H1 (cell line): Measurements from ENCODE around the gene SPIRE2. TPM values are rescaled to one million over a fixed set of nuclear protein-coding genes. Genes with fewer than 3 reads are reported as not detected.

Experiments
- CTCF ChIA-PET: fragments of 300-600 bp; sonication (Branson Sonifier 250); formaldehyde crosslinking; loops from one replicate; lab custom pipeline; 2021; ENCODE audit not compliant: partially characterized antibody; lab: Charles Lee
- POLR2A ChIA-PET: fragments of 300-600 bp; sonication (Branson Sonifier 250); formaldehyde crosslinking; loops from one replicate; lab custom pipeline; 2021; ENCODE audit warnings: inconsistent platforms; ENCODE audit not compliant: partially characterized antibody; lab: Charles Lee
- DNase-seq, 2 experiments: peaks; one replicate each; pipeline versions ENCODE4 v3.0.0 to v3.0.0-alpha.2; 2010 to 2022; ENCODE audit warnings: low spot score in 2 of 2, low read depth in 1 of 2, mixed read lengths in 1 of 2
- FAIRE-seq: peaks from 2 replicates; lab custom pipeline; 2011; peaks lifted over from hg19 to GRCh38; lab: Jason Lieb, UNC
- H2AFZ ChIP-seq: 2 replicates; pipeline ENCODE4 v1.8.1; 2012; ENCODE audit warnings: low read length, inconsistent platforms
- H2AK5ac ChIP-seq: 2 replicates; pipeline ENCODE4 v1.6.1; 2013; ENCODE audit warnings: low read depth, low read length
- H2BK120ac ChIP-seq: replicated peaks from 2 replicates; pipeline ENCODE3; 2013; ENCODE audit warnings: low read depth, low read length, inconsistent platforms
- H2BK12ac ChIP-seq: 2 replicates; pipeline ENCODE4 v1.6.1; 2013; ENCODE audit warnings: low read depth, low read length
- H2BK15ac ChIP-seq: 2 replicates; pipeline ENCODE4 v1.6.1; 2013; ENCODE audit warnings: low read length
- H2BK20ac ChIP-seq: 2 replicates; pipeline ENCODE4 v1.6.1; 2013; ENCODE audit warnings: low read length
- H2BK5ac ChIP-seq: 2 replicates; pipeline ENCODE4 v1.6.1; 2013; ENCODE audit warnings: low read depth, low read length
- H3K14ac ChIP-seq: 2 replicates; pipeline ENCODE4 v1.6.1; 2013; ENCODE audit warnings: inconsistent platforms; ENCODE audit not compliant: insufficient read length
- H3K18ac ChIP-seq: 2 replicates; pipeline ENCODE4 v1.6.1; 2013; ENCODE audit warnings: low read length; ENCODE audit errors: extremely low read depth
- H3K23ac ChIP-seq: 2 replicates; pipeline ENCODE4 v1.6.1; 2013; ENCODE audit warnings: inconsistent platforms; ENCODE audit not compliant: insufficient read length
- H3K23me2 ChIP-seq: 2 replicates; pipeline ENCODE4 v1.6.1; 2013; ENCODE audit warnings: low read depth, low read length
- H3K27ac ChIP-seq: 2 replicates; pipeline ENCODE4 v1.6.1; 2011; ENCODE audit warnings: low read depth, low read length, inconsistent platforms
- H3K27me3 ChIP-seq, 4 experiments: replicated peaks in 1 of 4; 1 replicate in 1 of 4; 2 replicates in 3 of 4; pipeline versions ENCODE4 v1.6.1 to v1.8.1; 2011 to 2013; ENCODE audit warnings: low read length in 3 of 4, mild to moderate bottlenecking in 3 of 4, inconsistent platforms in 2 of 4, mixed read lengths in 2 of 4, moderate library complexity in 1 of 4; ENCODE audit not compliant: control insufficient read depth in 3 of 4, insufficient read depth in 3 of 4; ENCODE audit errors: extremely low read depth in 1 of 4
- H3K36me3 ChIP-seq, 4 experiments: 2 replicates each; pipeline versions ENCODE4 v1.6.1 to v1.8.1; 2011 to 2013; ENCODE audit warnings: mild to moderate bottlenecking in 4 of 4, low read length in 3 of 4, moderate library complexity in 2 of 4, control low read depth in 1 of 4, inconsistent platforms in 1 of 4; ENCODE audit not compliant: insufficient read depth in 4 of 4, control insufficient read depth in 2 of 4
- H3K4ac ChIP-seq: replicated peaks from 2 replicates; pipeline ENCODE3; 2013; ENCODE audit warnings: low read length, low read depth, mixed read lengths, inconsistent platforms; ENCODE audit not compliant: insufficient read length
- H3K4me1 ChIP-seq, 4 experiments: replicated peaks in 1 of 4; 1 replicate in 1 of 4; 2 replicates in 3 of 4; pipeline versions ENCODE4 v1.6.1 to v1.8.1; 2011 to 2013; ENCODE audit warnings: low read length in 3 of 4, inconsistent platforms in 2 of 4, mixed read lengths in 1 of 4; ENCODE audit not compliant: insufficient read depth in 4 of 4, control insufficient read depth in 3 of 4
- H3K4me2 ChIP-seq, 2 experiments: 2 replicates each; pipeline versions ENCODE4 v1.6.1 to v1.8.1; 2011 to 2013; ENCODE audit warnings: low read depth in 2 of 2, low read length in 2 of 2, control low read depth in 1 of 2, inconsistent platforms in 1 of 2, mild to moderate bottlenecking in 1 of 2; ENCODE audit not compliant: insufficient read depth in 1 of 2
- H3K4me3 ChIP-seq, 4 experiments: fragments of 200-600, 300-600 bp in 1 of 4; sonication (generic), shearing (Covaris generic), sonication (Bioruptor Twin) in 1 of 4; 2 replicates each; pipeline versions ENCODE4 v1.5.1 to v1.8.1; 2011 to 2016; ENCODE audit warnings: low read length in 4 of 4, low read depth in 3 of 4, control low read depth in 2 of 4, inconsistent platforms in 2 of 4, mild to moderate bottlenecking in 2 of 4, mixed read lengths in 1 of 4, moderate library complexity in 1 of 4; ENCODE audit not compliant: insufficient read depth in 2 of 4; ENCODE audit errors: extremely low read depth in 1 of 4
- H3K56ac ChIP-seq: replicated peaks from 2 replicates; pipeline ENCODE3; 2013; ENCODE audit warnings: low read depth, mild to moderate bottlenecking, mixed read lengths, low read length, inconsistent platforms; ENCODE audit not compliant: insufficient read length
- H3K79me1 ChIP-seq: 2 replicates; pipeline ENCODE4 v1.6.1; 2013; ENCODE audit warnings: low read depth, low read length, control low read depth
- H3K79me2 ChIP-seq, 2 experiments: 2 replicates each; pipeline versions ENCODE4 v1.6.1 to v1.8.1; 2012 to 2013; ENCODE audit warnings: low read length in 2 of 2, mild to moderate bottlenecking in 2 of 2, inconsistent platforms in 1 of 2; ENCODE audit not compliant: insufficient read depth in 2 of 2, control insufficient read depth in 1 of 2
- H3K9ac ChIP-seq, 4 experiments: replicated peaks in 1 of 4; 1 replicate in 1 of 4; 2 replicates in 3 of 4; pipeline versions ENCODE4 v1.6.1 to v1.8.1; 2011 to 2013; ENCODE audit warnings: low read depth in 3 of 4, low read length in 3 of 4, control low read depth in 2 of 4, mild to moderate bottlenecking in 2 of 4, moderate library complexity in 2 of 4, inconsistent platforms in 1 of 4; ENCODE audit errors: extremely low read depth in 1 of 4
- H3K9me3 ChIP-seq, 2 experiments: 2 replicates each; pipeline versions ENCODE4 v1.6.1 to v1.8.1; 2012 to 2013; ENCODE audit warnings: mild to moderate bottlenecking in 2 of 2, moderate library complexity in 2 of 2, control low read depth in 1 of 2, inconsistent platforms in 1 of 2, low read depth in 1 of 2, low read length in 1 of 2, mixed read lengths in 1 of 2; ENCODE audit not compliant: insufficient read depth in 2 of 2
- H4K20me1 ChIP-seq, 2 experiments: replicated peaks in 1 of 2; 2 replicates each; pipeline versions ENCODE3 to v1.8.1; 2011 to 2013; ENCODE audit warnings: inconsistent platforms in 2 of 2, low read length in 2 of 2, mild to moderate bottlenecking in 1 of 2; ENCODE audit not compliant: insufficient read depth in 2 of 2, control insufficient read depth in 1 of 2
- H4K5ac ChIP-seq: 2 replicates; pipeline ENCODE4 v1.6.1; 2013; ENCODE audit warnings: low read length, low read depth, mixed read lengths, inconsistent platforms; ENCODE audit not compliant: insufficient read length
- H4K8ac ChIP-seq: 2 replicates; pipeline ENCODE4 v1.8.0; 2013; ENCODE audit warnings: mild to moderate bottlenecking, moderate library complexity, low read length, inconsistent platforms; ENCODE audit not compliant: insufficient read depth; ENCODE audit errors: extremely low read depth
- H4K91ac ChIP-seq: replicated peaks from 2 replicates; pipeline ENCODE3; 2013; ENCODE audit warnings: low read length, mixed read lengths, inconsistent platforms; ENCODE audit not compliant: insufficient read length
- BRCA1 ChIP-seq: IDR thresholded peaks from 2 replicates; pipeline ENCODE4 v1.6.1; 2012; ENCODE audit warnings: low read depth, low read length, improper control_type of control experiment
- KDM4A ChIP-seq: IDR thresholded peaks from one replicate; pipeline ENCODE4 v1.7.1; 2012; ENCODE audit warnings: low read depth, mild to moderate bottlenecking, moderate library complexity, low read length, inconsistent platforms; ENCODE audit not compliant: severe bottlenecking
- RXRA ChIP-seq: IDR thresholded peaks from 2 replicates; pipeline ENCODE4 v1.6.1; 2011; ENCODE audit warnings: low read depth, mild to moderate bottlenecking, low read length, moderate library complexity; ENCODE audit not compliant: insufficient read depth
- SP2 ChIP-seq: IDR thresholded peaks from 2 replicates; pipeline ENCODE4 v1.6.1; 2012; ENCODE audit warnings: mild to moderate bottlenecking, low read length, inconsistent platforms
- SRF ChIP-seq: IDR thresholded peaks from 2 replicates; pipeline ENCODE4 v1.6.1; 2011; ENCODE audit warnings: mild to moderate bottlenecking, low read depth, low read length, moderate library complexity
- WGBS, 2 experiments: shearing (Covaris generic) in 1 of 2; methylation state at CpG; one replicate each; pipeline versions ENCODE4 v1.1.6 to v1.1.7; 2013 to 2015; ENCODE audit warnings: low lambda C conversion rate in 2 of 2, mixed read lengths in 2 of 2, inconsistent platforms in 1 of 2, low coverage in 1 of 2, missing lambda C conversion rate in 1 of 2; ENCODE audit not compliant: insufficient replicate concordance in 2 of 2, insufficient coverage in 1 of 2, insufficient read length in 1 of 2; ENCODE audit errors: extremely low coverage in 1 of 2, missing lambda C conversion rate in 1 of 2; 5-methylcytosine and 5-hydroxymethylcytosine counted together
- polyA plus RNA-seq, 7 experiments: library from polyadenylated mRNA; depleted of rRNA in 3 of 7; stranded (reverse) in 5 of 7; unstranded in 2 of 7; fragments of >200 nt in 5 of 7; fragments of 200-250 nt in 2 of 7; gene quantifications; 1 replicate in 5 of 7; 2 replicates in 1 of 7; 4 replicates in 1 of 7; pipeline versions ENCODE4 v1.2.1 to v1.2.3, GENCODE V29; 2011 to 2013; ENCODE audit warnings: missing spikeins in 2 of 7, mixed read lengths in 2 of 7
- total RNA-seq: library from RNA; stranded (reverse); fragmentation: NEBNext Ultra II Directional; extraction: Animal tissue kit (Norgen Biotek cat#: 25700); gene quantifications from 2 replicates; pipeline ENCODE4 v1.2.1, GENCODE V29; 2021

Gene SPIRE2
- total and polyA plus RNA-seq, 2 of the 8 experiments (the other 6 are each of a cell fraction or from before 2014, with no cell fraction given) = 7.4 to 15.4 TPM

DNA sequence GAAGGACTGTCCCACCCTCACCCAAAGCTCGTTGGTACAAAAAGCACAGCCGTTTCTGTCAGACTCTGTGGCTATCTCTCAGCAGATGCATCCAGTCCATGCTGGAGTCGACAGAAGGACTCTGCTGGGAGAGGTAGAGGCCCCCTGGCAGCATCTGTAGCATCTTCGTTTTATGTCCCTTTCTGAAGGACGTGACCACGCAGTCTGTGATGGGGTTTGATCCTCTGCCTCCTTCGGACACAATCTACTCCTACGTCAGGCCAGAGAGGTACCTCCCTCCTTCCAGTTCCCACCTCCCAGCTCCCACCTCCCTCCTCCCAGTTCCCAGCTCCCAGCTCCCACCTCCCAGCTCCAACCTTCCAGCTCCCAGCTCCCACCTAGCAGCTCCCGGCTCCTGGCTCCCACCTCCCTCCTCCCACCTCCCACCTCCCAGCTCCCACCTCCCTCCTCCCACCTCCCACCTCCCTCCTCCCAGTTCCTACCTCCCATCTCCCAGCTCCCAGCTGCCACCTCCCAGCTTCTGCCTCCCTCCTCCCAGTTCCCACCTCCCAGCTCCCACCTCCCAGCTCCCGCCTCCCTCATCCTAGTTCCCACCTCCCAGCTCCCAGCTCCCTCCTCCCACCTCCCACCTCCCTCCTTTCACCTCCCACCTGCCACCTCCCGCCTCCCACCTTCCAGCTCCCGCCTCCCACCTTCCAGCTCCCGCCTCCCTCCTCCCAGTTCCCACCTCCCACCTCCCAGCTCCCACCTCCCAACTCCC is 79.0 kb downstream of the SPIRE2 start:
- 95% methylated on average over 6 of the region's 13 CpGs; no CpG with 5 or more reads in 1 of the 2 experiments for WGBS, 2 experiments
- no peak overlapping the region for H3K4me3 ChIP-seq
- H3K27ac ChIP-seq = no peak overlapping the region
- peaks cover 0 to 2% (median 0%) of the 10 kb centered on the region in 4 experiments; a peak in 4 of 7 replicates for H3K4me1 ChIP-seq
- CTCF ChIA-PET = interaction anchor here (3.7 to 5.9 kb wide), 3 partner anchors 12 to 46 kb away, joined by 18 to 70 read pairs (median 41); partner anchors contain the start of genes MC1R and TUBB3
- FAIRE-seq = no peak
- H4K91ac ChIP-seq = no peak overlapping the region
- no peaks in the 10 kb centered on the region for H3K79me2 ChIP-seq
- peaks cover 0 to 19% of the 10 kb centered on the region in 2 experiments; a peak in 3 of 4 replicates for H3K9me3 ChIP-seq
- H2AK5ac ChIP-seq = no peak overlapping the region
- no peak overlapping the region for H2BK5ac ChIP-seq
- no peak overlapping the region for H3K23ac ChIP-seq
- no peak overlapping the region for H2BK15ac ChIP-seq
- H4K5ac ChIP-seq = no peak overlapping the region
- H3K4me2 ChIP-seq = no peak overlapping the region
- H3K56ac ChIP-seq = no peak overlapping the region
- no peak overlapping the region for H2AFZ ChIP-seq
- H3K4ac ChIP-seq = no peak overlapping the region
- POLR2A ChIA-PET = interaction anchor here (0.9 to 6.5 kb wide), 6 partner anchors 9 to 78 kb away, joined by 3 to 71 read pairs (median 4); partner anchors contain the start of genes MC1R, SPIRE2 and TUBB3
- no peak overlapping the region for H3K18ac ChIP-seq
- no peak overlapping the region; a peak in 1 of 7 replicates for H3K9ac ChIP-seq
- no peak overlapping the region for H2BK12ac ChIP-seq
- H2BK120ac ChIP-seq = no peak overlapping the region
- no peaks in the 10 kb centered on the region; the same call in 1 of the 2 replicates for H3K23me2 ChIP-seq
- peaks cover 2 to 17% (median 9%) of the 10 kb centered on the region in 4 experiments; a peak in 7 of 8 replicates for H3K36me3 ChIP-seq
- no peaks in the 10 kb centered on the region for H3K27me3 ChIP-seq
- H3K79me1 ChIP-seq = no peaks in the 10 kb centered on the region
- DNase-seq = no peak
- H4K20me1 ChIP-seq = no peaks in the 10 kb centered on the region
- no peak overlapping the region for H3K14ac ChIP-seq
- H2BK20ac ChIP-seq = no peak overlapping the region
- H4K8ac ChIP-seq = no peak overlapping the region
- no peak for TF ChIP-seq RXRA
- TF ChIP-seq SRF = no peak
- no peak for TF ChIP-seq KDM4A
- TF ChIP-seq BRCA1 = no peak
- no peak for TF ChIP-seq SP2
